SJSA1 (cell line): Measurements from ENCODE around the gene ASXL3. TPM values are rescaled to one million over a fixed set of nuclear protein-coding genes. Genes with fewer than 3 reads are reported as not detected.

ENCODE experiments used
- DNase-seq, 2 experiments: peaks; one replicate each; pipeline ENCODE4 v3.0.0-alpha.2; 2015 to 2020; ENCODE audit warnings: low spot score in 2 of 2, low read depth in 1 of 2
- H3K27ac ChIP-seq: fragments of 250-450 bp; sonication (Bioruptor Pico); 2 replicates; pipeline ENCODE4 v1.5.1; 2020; ENCODE audit warnings: mild to moderate bottlenecking, moderate library complexity
- H3K27me3 ChIP-seq: fragments of 250-450 bp; sonication (Bioruptor Pico); replicated peaks from 2 replicates; pipeline ENCODE4 v1.5.1; 2020; ENCODE audit warnings: mild to moderate bottlenecking, moderate library complexity
- H3K36me3 ChIP-seq: fragments of 250-450 bp; sonication (Bioruptor Pico); 2 replicates; pipeline ENCODE4 v1.5.1; 2020; ENCODE audit warnings: mild to moderate bottlenecking
- H3K4me1 ChIP-seq: fragments of 250-450 bp; sonication (Bioruptor Pico); replicated peaks from 2 replicates; pipeline ENCODE4 v1.6.1; 2021; ENCODE audit warnings: mild to moderate bottlenecking
- H3K4me3 ChIP-seq: fragments of 250-450 bp; sonication (Bioruptor Pico); 2 replicates; pipeline ENCODE4 v1.5.1; 2020; ENCODE audit warnings: mild to moderate bottlenecking
- H3K9me3 ChIP-seq: fragments of 250-450 bp; sonication (Bioruptor Pico); replicated peaks from 2 replicates; pipeline ENCODE4 v1.5.1; 2020; ENCODE audit warnings: mild to moderate bottlenecking
- total RNA-seq: library from RNA; depleted of rRNA; stranded (reverse); fragments of >200 nt; shearing (Covaris generic); gene quantifications from 2 replicates; pipeline ENCODE4 v1.2.3, GENCODE V29; 2014

The ASXL3 gene
- total RNA-seq, 1 experiment from 2014 or later = not detected

DNA sequence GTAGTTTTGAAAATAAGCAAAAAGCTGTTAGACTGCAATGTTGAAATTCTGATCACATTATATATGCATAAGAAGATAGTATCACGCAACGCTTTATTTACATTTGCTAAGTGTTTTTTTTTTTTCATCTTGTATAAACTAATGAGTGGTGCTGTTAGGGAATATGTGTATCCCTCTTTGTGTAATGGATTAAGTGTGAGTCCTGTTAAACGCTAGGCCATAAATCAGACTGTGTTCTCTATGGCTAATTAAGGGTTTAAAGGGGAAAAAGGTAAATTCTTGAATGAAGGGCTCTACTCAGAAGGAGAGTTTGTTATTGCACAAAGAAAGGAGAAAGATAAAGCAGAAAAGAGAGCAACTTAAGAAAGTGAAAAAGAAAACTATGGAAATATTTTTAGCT, 4.8 kb upstream of the ASXL3 start:
- H3K36me3 ChIP-seq = no peaks in the 10 kb centered on the region
- H3K27ac ChIP-seq = no peak overlapping the region
- H3K4me1 ChIP-seq = peaks cover 5% of the 10 kb centered on the region
- H3K27me3 ChIP-seq = peaks cover 23% of the 10 kb centered on the region
- DNase-seq = no peak
- 0 out of 2 replicates have a peak, but pooled peaks cover 2% of the 10 kb centered on the region for H3K9me3 ChIP-seq
- H3K4me3 ChIP-seq = no peak overlapping the region

GRCh38 chr18:33575451-33575850, 2.6 kb upstream of the ASXL3 start:
- Histone ChIP-seq H3K9me3 (0 out of 2 replicates have a peak, but pooled peaks cover 2% of the 10 kb centered on the region), H3K4me3 (no peak overlapping the region), H3K36me3 (no peaks in the 10 kb centered on the region), H3K27ac (no peak overlapping the region), H3K4me1 (peaks cover 12% of the 10 kb centered on the region), H3K27me3 (peaks cover 40% of the 10 kb centered on the region)
- DNase-seq = no peak

GRCh38 chr18:33576999-33577646, 896 bp upstream of the ASXL3 start:
- Histone ChIP-seq H3K36me3 (no peaks in the 10 kb centered on the region), H3K27ac (no peak overlapping the region), H3K9me3 (0 out of 2 replicates have a peak, but pooled peaks cover 2% of the 10 kb centered on the region), H3K4me1 (peaks cover 12% of the 10 kb centered on the region), H3K27me3 (peaks cover 55% of the 10 kb centered on the region), H3K4me3 (no peak overlapping the region)
- no peak for DNase-seq

- Histone ChIP-seq H3K4me1 (peaks cover 12% of the 10 kb centered on the region), H3K4me3 (peak overlapping the region; percentile 17), H3K9me3 (0 out of 2 replicates have a peak, but pooled peaks cover 2% of the 10 kb centered on the region), H3K36me3 (no peaks in the 10 kb centered on the region), H3K27me3 (peaks cover 58% of the 10 kb centered on the region), H3K27ac (no peak overlapping the region)
- peak in 1 of 2 experiments; percentile 5 for DNase-seq
These were observed 714 bp downstream of the ASXL3 start for GRCh38 chr18:33578518-33579348.

DNA sequence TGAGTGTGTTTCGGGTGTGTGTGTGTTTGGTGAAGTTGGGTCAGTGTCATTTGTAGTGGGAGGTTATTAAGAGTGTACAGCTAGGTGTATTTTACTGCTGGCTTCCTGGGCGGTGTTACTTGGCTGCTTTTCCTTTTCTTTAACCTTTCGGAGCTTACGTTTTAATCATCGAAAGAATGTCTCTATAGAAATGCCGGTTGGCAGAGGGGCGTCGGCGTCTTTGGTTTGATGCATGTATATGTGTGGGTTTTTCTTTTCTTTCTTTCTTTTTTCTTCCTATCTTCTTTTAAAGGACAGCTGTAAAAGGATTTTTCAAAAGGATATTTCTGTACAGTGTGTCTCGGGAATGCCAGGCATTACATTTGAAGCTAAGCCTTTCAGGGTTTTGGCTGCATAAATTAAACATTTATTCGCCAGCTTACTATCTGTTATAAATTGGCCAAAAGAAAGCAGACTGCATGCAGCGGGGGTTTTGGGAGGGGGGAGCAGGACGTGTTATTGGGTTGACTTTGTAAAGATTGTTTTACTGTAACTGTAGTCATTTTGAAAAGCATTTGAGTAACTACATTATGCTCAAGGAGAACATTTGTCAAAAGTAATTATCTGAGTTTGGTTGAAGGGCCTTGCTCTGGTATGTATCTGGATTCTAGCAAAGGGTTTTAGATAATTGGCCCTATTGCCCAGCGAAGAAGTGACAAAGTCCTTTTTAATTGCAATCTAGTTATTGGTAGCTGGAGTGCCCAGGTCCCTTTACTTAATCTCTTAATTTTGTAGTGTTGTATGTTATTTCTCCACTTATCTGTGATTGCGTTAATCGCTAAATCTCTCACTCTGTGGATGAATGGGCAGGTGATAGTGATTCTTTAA, 1.6 kb downstream of the ASXL3 start:
- H3K27me3 ChIP-seq = peaks cover 58% of the 10 kb centered on the region
- DNase-seq = peak in 1 of 2 experiments; percentile 6
- 0 out of 2 replicates have a peak, but pooled peaks cover 2% of the 10 kb centered on the region for H3K9me3 ChIP-seq
- peaks cover 12% of the 10 kb centered on the region for H3K4me1 ChIP-seq
- no peak overlapping the region for H3K27ac ChIP-seq
- no peaks in the 10 kb centered on the region for H3K36me3 ChIP-seq
- H3K4me3 ChIP-seq = no peak overlapping the region

GRCh38 chr18:33580546-33580945, 2.5 kb downstream of the ASXL3 start:
- H3K27me3 ChIP-seq = peaks cover 58% of the 10 kb centered on the region
- no peak for DNase-seq

GRCh38 chr18:33581856-33582255, 3.8 kb downstream of the ASXL3 start:
- peaks cover 12% of the 10 kb centered on the region for H3K4me1 ChIP-seq
- no peak overlapping the region for H3K4me3 ChIP-seq
- H3K27me3 ChIP-seq = peaks cover 46% of the 10 kb centered on the region
- H3K27ac ChIP-seq = no peak overlapping the region
- H3K9me3 ChIP-seq = 0 out of 2 replicates have a peak, but pooled peaks cover 2% of the 10 kb centered on the region
- no peaks in the 10 kb centered on the region for H3K36me3 ChIP-seq
- no peak for DNase-seq

More at GRCh38 chr18:33580546-33580945, 2.5 kb downstream of the ASXL3 start:
- no peaks in the 10 kb centered on the region for H3K36me3 ChIP-seq
- 0 out of 2 replicates have a peak, but pooled peaks cover 2% of the 10 kb centered on the region for H3K9me3 ChIP-seq
- H3K4me3 ChIP-seq = no peak overlapping the region
- peaks cover 12% of the 10 kb centered on the region for H3K4me1 ChIP-seq
- no peak overlapping the region for H3K27ac ChIP-seq

DNA sequence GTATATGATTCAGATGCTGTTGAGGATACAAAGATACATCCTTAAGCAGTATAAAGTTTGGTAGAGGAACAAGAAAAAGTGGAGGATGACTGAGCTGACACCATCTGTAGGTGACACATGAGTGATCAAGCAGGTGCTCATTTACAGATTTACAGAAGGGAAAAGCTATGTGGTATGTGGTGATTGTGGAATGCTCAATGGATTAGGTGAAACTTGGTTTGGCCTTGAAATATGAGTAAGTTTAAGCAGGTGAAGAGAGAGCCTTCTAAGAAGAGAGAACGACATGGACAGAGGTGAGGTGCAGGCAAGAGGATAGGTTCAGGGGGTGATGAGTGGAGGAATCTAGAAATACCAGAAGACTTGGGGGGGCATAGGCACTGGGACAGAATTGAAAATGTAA, 5.9 kb downstream of the ASXL3 start:
- H3K36me3 ChIP-seq = no peaks in the 10 kb centered on the region
- DNase-seq = no peak
- no peak overlapping the region for H3K4me3 ChIP-seq
- H3K9me3 ChIP-seq = no peaks in the 10 kb centered on the region
- H3K27me3 ChIP-seq = peaks cover 32% of the 10 kb centered on the region
- peaks cover 3% of the 10 kb centered on the region for H3K4me1 ChIP-seq
- H3K27ac ChIP-seq = no peak overlapping the region

DNA sequence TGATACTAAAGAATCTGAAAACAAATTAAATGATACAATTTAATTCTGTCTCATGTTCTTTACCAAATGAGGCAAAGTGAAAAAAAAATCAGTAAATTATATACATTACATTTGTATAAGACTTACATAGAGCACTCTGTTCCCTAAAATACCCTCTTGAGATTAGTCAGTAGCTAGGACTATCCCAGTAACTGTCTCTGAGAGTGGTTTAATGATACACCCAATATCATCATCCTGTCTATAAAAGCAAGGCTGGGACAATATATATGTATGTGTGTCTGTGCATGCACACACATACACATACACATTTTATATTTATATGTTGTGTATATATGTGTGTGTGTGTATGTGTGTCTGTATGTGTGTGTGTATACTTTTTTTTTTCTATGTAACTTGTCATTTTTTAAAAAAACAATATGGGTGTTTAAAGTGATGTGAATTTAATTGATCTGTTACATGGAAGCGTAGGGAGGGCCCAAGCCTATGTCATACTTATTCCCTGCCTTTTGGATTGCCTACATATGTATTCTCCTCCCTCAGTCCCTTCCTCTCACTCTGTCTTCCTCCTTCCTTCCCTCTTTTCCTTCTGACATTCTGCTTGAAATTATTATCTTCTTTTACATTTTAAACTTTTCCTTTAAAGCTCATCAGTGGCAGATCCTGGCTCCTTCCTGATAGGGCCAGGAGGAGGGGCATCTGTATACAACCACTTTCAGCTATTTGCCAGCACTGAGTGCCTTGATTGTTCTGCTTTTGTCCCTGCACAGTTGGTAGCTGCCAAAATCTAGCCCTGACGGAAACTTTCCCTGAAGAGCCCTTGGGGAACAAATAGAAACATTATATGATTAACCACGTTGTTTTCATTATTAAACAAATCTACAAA, 6.8 kb downstream of the ASXL3 start:
- Histone ChIP-seq H3K27me3 (peaks cover 23% of the 10 kb centered on the region), H3K4me3 (no peak overlapping the region), H3K27ac (no peak overlapping the region), H3K4me1 (no peaks in the 10 kb centered on the region), H3K9me3 (no peaks in the 10 kb centered on the region), H3K36me3 (no peaks in the 10 kb centered on the region)
- no peak for DNase-seq

- peaks cover 17% of the 10 kb centered on the region for H3K27me3 ChIP-seq
- H3K9me3 ChIP-seq = no peaks in the 10 kb centered on the region
- DNase-seq = no peak
- no peaks in the 10 kb centered on the region for H3K36me3 ChIP-seq
- H3K4me3 ChIP-seq = no peak overlapping the region
- no peaks in the 10 kb centered on the region for H3K4me1 ChIP-seq
- H3K27ac ChIP-seq = no peak overlapping the region
These were observed 7.4 kb downstream of the ASXL3 start for GRCh38 chr18:33585431-33585775.

DNA sequence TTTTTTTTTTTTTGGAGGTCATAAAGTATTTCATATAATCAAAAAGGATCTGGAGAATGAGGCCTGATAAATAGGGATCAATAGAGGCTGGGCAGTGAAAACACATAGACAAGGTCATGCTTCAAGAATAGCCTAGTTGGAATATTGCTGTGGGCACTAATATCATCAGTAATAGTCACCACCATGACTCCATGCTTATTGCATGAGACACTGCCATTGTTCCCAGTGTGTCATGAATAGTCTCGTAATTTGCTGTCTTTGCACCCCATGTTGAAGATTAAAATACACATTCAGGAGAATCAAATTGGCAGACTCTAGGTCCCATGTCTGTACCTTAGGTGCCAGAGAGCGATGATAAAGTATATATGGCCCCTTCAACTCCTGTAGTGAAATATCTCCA, 10.3 kb downstream of the ASXL3 start:
- H3K27ac ChIP-seq = no peak overlapping the region
- H3K36me3 ChIP-seq = no peaks in the 10 kb centered on the region
- no peak overlapping the region for H3K4me3 ChIP-seq
- H3K27me3 ChIP-seq = no peaks in the 10 kb centered on the region
- no peaks in the 10 kb centered on the region for H3K9me3 ChIP-seq
- no peak for DNase-seq
- H3K4me1 ChIP-seq = no peaks in the 10 kb centered on the region

- Histone ChIP-seq H3K27ac (no peak overlapping the region), H3K4me3 (no peak overlapping the region), H3K9me3 (no peaks in the 10 kb centered on the region), H3K36me3 (no peaks in the 10 kb centered on the region), H3K27me3 (no peaks in the 10 kb centered on the region), H3K4me1 (no peaks in the 10 kb centered on the region; the same call in none of the 2 replicates)
- no peak for DNase-seq
These were observed 15.2 kb downstream of the ASXL3 start for GRCh38 chr18:33593261-33593660.

GRCh38 chr18:33594799-33595198, 16.8 kb downstream of the ASXL3 start:
- Histone ChIP-seq H3K36me3 (no peaks in the 10 kb centered on the region), H3K4me1 (no peaks in the 10 kb centered on the region; the same call in none of the 2 replicates), H3K27me3 (no peaks in the 10 kb centered on the region), H3K4me3 (no peak overlapping the region), H3K9me3 (no peaks in the 10 kb centered on the region), H3K27ac (no peak overlapping the region)
- no peak for DNase-seq
